ENCODE measurements around the gene FARS2.

GRCh38 chr6:5767471-5767870 is 506.2 kb downstream of the FARS2 start:
- TF ChIP-seq ZNF671 (CRISPR knock-in tag; IDR thresholded peaks at IDR 0.05), result no peak
- TF ChIP-seq FOXJ3 (CRISPR knock-in tag; IDR thresholded peaks at IDR 0.05; ENCODE audit: borderline replicate concordance), result no peak

Data from WTC11 (cell line).